HepG2 (cell line): ENCODE data around the gene INO80B. TPM values are rescaled to one million over a fixed set of nuclear protein-coding genes. Genes with fewer than 3 reads are reported as not detected.

Experiments used
- BCL6 ChIP-seq: IDR thresholded peaks from 2 replicates; pipeline ENCODE4 v1.6.1; 2016; ENCODE audit warnings: missing genetic modification reagents, missing compliant biosample characterization
- CSRNP2 ChIP-seq: sonication (generic); formaldehyde crosslinking; conservative IDR thresholded peaks from 2 replicates; pipeline ENCODE4 v1.8.0; 2022; ENCODE audit warnings: low read depth, missing genetic modification reagents
- EED ChIP-seq: sonication (generic); formaldehyde crosslinking; IDR thresholded peaks from 2 replicates; pipeline ENCODE4 v1.5.0; 2020; ENCODE audit warnings: mild to moderate bottlenecking, missing genetic modification reagents
- FOXJ3 ChIP-seq: sonication (generic); formaldehyde crosslinking; IDR thresholded peaks from 2 replicates; pipeline ENCODE4 v1.4.0; 2020; ENCODE audit warnings: missing genetic modification reagents, mild to moderate bottlenecking, borderline replicate concordance
- GPN1 ChIP-seq: sonication (generic); formaldehyde crosslinking; IDR thresholded peaks from 2 replicates; pipeline ENCODE4 v1.5.1; 2020; ENCODE audit warnings: missing genetic modification reagents, borderline replicate concordance
- IRF1 ChIP-seq: sonication (generic); formaldehyde crosslinking; IDR thresholded peaks from 2 replicates; pipeline ENCODE4 v1.4.0; 2020; ENCODE audit warnings: low read depth, mild to moderate bottlenecking, missing genetic modification reagents
- IRF9 ChIP-seq: sonication (generic); formaldehyde crosslinking; IDR thresholded peaks from 2 replicates; pipeline ENCODE4 v1.8.0; 2022; ENCODE audit warnings: missing genetic modification reagents, mild to moderate bottlenecking, borderline replicate concordance
- KAT7 ChIP-seq: IDR thresholded peaks from 2 replicates; pipeline ENCODE4 v1.6.1; 2018; ENCODE audit warnings: borderline replicate concordance, missing compliant biosample characterization
- LCORL ChIP-seq, 2 experiments: fragments of 450-650 bp in 1 of 2; sonication (generic) in 1 of 2; formaldehyde crosslinking in 1 of 2; IDR thresholded peaks; 2 replicates each; pipeline versions ENCODE4 v1.5.0 to v1.6.1; 2017 to 2020; ENCODE audit warnings: antibody characterized with exemption in 1 of 2, missing genetic modification reagents in 1 of 2
- MAFK ChIP-seq, 2 experiments: IDR thresholded peaks in 1 of 2; conservative IDR thresholded peaks in 1 of 2; 2 replicates each; pipeline ENCODE4 v1.6.1; 2011; ENCODE audit warnings: improper control_type of control experiment in 2 of 2, low read length in 2 of 2
- MIER3 ChIP-seq: IDR thresholded peaks from 2 replicates; pipeline ENCODE4 v1.6.1; 2016; ENCODE audit warnings: missing compliant biosample characterization, borderline replicate concordance
- NFE2L2 ChIP-seq: fragments of 150-350 bp; IDR thresholded peaks from 2 replicates; pipeline ENCODE4 v1.6.1; 2014; ENCODE audit warnings: low read length
- PRDM10 ChIP-seq: sonication (generic); formaldehyde crosslinking; IDR thresholded peaks from 2 replicates; pipeline ENCODE4 v1.4.0; 2020; ENCODE audit warnings: low read depth, missing genetic modification reagents
- RARG ChIP-seq: sonication (generic); formaldehyde crosslinking; IDR thresholded peaks from 2 replicates; pipeline ENCODE4 v1.4.0; 2020; ENCODE audit warnings: low read depth, mild to moderate bottlenecking, missing genetic modification reagents
- SMAD9 ChIP-seq: sonication (generic); formaldehyde crosslinking; IDR thresholded peaks from 2 replicates; pipeline ENCODE4 v1.5.1; 2020; ENCODE audit warnings: mild to moderate bottlenecking, missing genetic modification reagents
- TEF ChIP-seq: sonication (generic); formaldehyde crosslinking; IDR thresholded peaks from 2 replicates; pipeline ENCODE4 v1.5.0; 2020; ENCODE audit warnings: missing genetic modification reagents
- ZNF274 ChIP-seq: sonication (generic); formaldehyde crosslinking; IDR thresholded peaks from 2 replicates; pipeline ENCODE4 v1.5.1; 2020; ENCODE audit warnings: mild to moderate bottlenecking, missing genetic modification reagents
- ZNF614 ChIP-seq: IDR thresholded peaks from 2 replicates; pipeline ENCODE4 v1.6.1; 2018; ENCODE audit warnings: missing biosample characterization, missing genetic modification reagents, inconsistent platforms, borderline replicate concordance
- ZNF7 ChIP-seq: IDR thresholded peaks from 2 replicates; pipeline ENCODE4 v1.6.1; 2016; ENCODE audit warnings: missing biosample characterization, missing genetic modification reagents
- ZNF766 ChIP-seq: sonication (generic); formaldehyde crosslinking; IDR thresholded peaks from 2 replicates; pipeline ENCODE4 v1.5.0; 2020; ENCODE audit warnings: missing genetic modification reagents, borderline replicate concordance
- ZNF780A ChIP-seq: sonication (generic); formaldehyde crosslinking; IDR thresholded peaks from 2 replicates; pipeline ENCODE4 v1.8.0; 2022; ENCODE audit warnings: mild to moderate bottlenecking, missing genetic modification reagents, moderate library complexity
- ZNF839 ChIP-seq: sonication (generic); formaldehyde crosslinking; IDR thresholded peaks from 2 replicates; pipeline ENCODE4 v1.4.0; 2020; ENCODE audit warnings: missing genetic modification reagents, mild to moderate bottlenecking, borderline replicate concordance
- polyA plus RNA-seq, 8 experiments: library from polyadenylated mRNA; depleted of rRNA in 3 of 8; stranded (reverse) in 7 of 8; unstranded in 1 of 8; fragments of >200 nt; fragmentation: Illumina TruSeq in 4 of 8; extraction: Trizol in 4 of 8; gene quantifications; 2 replicates each; pipeline versions ENCODE4 v1.2.1 to v1.2.3, GENCODE V29; 2011 to 2016; ENCODE audit warnings: low read depth in 4 of 8, missing spikeins in 1 of 8, mixed read lengths in 1 of 8; ENCODE audit not compliant: insufficient read depth in 1 of 8
- total RNA-seq, 5 experiments: library from RNA; depleted of rRNA; stranded (reverse); fragments of >200 nt; fragmentation: Illumina TruSeq; extraction: Trizol; gene quantifications; 2 replicates each; pipeline ENCODE4 v1.2.3, GENCODE V29; 2016; ENCODE audit warnings: low read depth in 1 of 5

Gene INO80B
- total and polyA plus RNA-seq, 2 of the 13 experiments (the other 11 are each of a cell fraction or from before 2014, with no cell fraction given) = 6.2 to 14.5 TPM

- TF ChIP-seq ZNF614 (CRISPR knock-in tag) (peak; percentile 48; the same call in 1 of the 2 replicates), IRF1 (CRISPR knock-in tag) (no peak), PRDM10 (CRISPR knock-in tag) (no peak), ZNF839 (CRISPR knock-in tag) (no peak), LCORL (IDR thresholded peaks at IDR 0.05) (peak; percentile 49; the same call in 1 of the 2 replicates), LCORL (CRISPR knock-in tag; IDR thresholded peaks at IDR 0.05) (peak; percentile 36; the same call in 1 of the 2 replicates), ZNF766 (no peak; the same call in 1 of the 2 replicates), ZNF7 (CRISPR knock-in tag) (peak; percentile 11; the same call in 1 of the 2 replicates), ZNF274 (CRISPR knock-in tag) (no peak), ZNF780A (peak; percentile 70; the same call in 1 of the 2 replicates), EED (CRISPR knock-in tag) (no peak), SMAD9 (CRISPR knock-in tag) (no peak), FOXJ3 (CRISPR knock-in tag) (no peak), NFE2L2 (no peak), RARG (CRISPR knock-in tag) (no peak), CSRNP2 (CRISPR knock-in tag) (no peak), MIER3 (CRISPR knock-in tag) (peak; percentile 91), KAT7 (no peak), BCL6 (CRISPR knock-in tag) (peak; percentile 85), TEF (CRISPR knock-in tag) (no peak), MAFK (conservative IDR thresholded peaks at IDR 0.05 in 1 of 2, IDR thresholded peaks at IDR 0.05 in 1 of 2; ENCODE audit: low read length in 2 of 2) (no peak), IRF9 (CRISPR knock-in tag) (no peak), GPN1 (CRISPR knock-in tag) (no peak)
Observed at GRCh38 chr2:74502147-74502719, 47.3 kb downstream of the INO80B start (continued).
